ENCODE measurements around the gene PLA2G2C.
"Not testable (repeated sequence)": the region's sequence is repeated elsewhere in the genome, so short reads cannot be mapped to it uniquely, and the experiment has no call there.

PLA2G2C gene, protein sequence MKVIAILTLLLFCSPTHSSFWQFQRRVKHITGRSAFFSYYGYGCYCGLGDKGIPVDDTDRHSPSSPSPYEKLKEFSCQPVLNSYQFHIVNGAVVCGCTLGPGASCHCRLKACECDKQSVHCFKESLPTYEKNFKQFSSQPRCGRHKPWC

DNA sequence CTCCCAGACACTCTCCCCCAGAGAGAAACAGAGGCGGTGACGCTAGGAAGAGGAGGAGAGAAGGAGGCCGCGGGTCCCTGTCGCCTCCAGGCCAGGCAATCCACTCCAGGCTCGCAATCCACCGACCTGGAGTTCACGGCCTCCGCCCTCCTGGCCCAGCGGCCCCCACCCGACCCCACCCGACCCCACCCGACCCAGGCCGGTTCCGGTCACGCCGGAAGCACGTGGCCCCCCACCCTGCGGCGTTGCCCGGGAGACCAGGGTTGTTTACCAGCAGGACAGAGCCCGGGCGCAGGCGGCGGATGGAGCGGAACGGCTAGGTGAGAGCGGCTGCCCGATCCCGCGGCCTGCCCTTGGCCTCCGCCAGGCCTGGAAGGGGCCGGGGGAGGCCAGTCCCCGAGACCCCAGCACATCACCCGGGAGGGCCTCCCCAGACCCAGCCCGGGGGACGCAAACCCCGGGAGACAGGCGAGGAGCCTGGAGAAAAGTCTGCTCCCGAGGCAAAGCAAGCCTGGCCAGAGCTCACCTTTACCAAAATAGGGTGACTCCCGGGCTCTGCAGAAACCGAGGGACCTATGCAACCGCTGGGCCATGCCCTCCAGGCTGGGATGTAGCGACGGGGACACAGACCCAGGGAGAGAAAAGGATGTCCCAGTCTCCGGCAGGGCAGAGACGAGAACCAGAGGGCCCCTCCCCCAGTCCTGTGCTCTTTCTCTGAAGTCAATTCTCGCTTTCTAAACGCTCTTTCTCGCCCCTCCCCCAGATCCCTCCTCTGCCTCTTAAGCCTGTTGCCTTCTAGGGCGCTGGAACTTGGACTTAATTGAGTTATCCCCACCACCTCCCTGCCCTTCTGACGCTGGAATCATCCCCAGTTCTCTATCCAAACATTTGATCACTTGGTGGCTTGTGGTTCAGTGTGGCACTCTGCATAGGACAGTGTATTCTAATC, at the start of gene PLA2G2C, which contains the start of gene UBXN10:
Gene PLA2G2C (minus strand): TSS at position 685 of the 949 bp plus-strand sequence. CDS start 9,155 bp downstream, outside the sequence.
Gene UBXN10 (plus strand): TSS at position 263 of the 949 bp plus-strand sequence. CDS start 4,466 bp downstream, outside the sequence.
- H3K4me1 Mint-ChIP-seq = peaks cover 15 to 28% of the 10 kb centered on the region in 2 donors

GRCh38 chr1:20234788-20235535, 48.6 kb upstream of the PLA2G2C start:
- H3K4me3 Mint-ChIP-seq = no peak overlapping the region
- no peaks in the 10 kb centered on the region for H3K4me1 Mint-ChIP-seq
- ATAC-seq (replicated peaks) (no peak), DNase-seq (no peak)
- H3K27ac Mint-ChIP-seq = no peak overlapping the region
- peaks cover 0 to 2% of the 10 kb centered on the region in 2 donors for H3K36me3 Mint-ChIP-seq
- H3K27me3 Mint-ChIP-seq = peaks cover 44 to 65% of the 10 kb centered on the region in 2 donors
- no peaks in the 10 kb centered on the region for H3K9me3 Mint-ChIP-seq

More for the DNA sequence above, at the start of gene PLA2G2C, which contains the start of gene UBXN10:
- ATAC-seq (replicated peaks) (peak; percentile 79 to 84), DNase-seq (peak; percentile 36)
- Mint-ChIP-seq H3K27ac (peak within 1 kb of the TSS; percentile 75), H3K27me3 (peaks cover 51 to 63% of the 10 kb centered on the region in 2 donors), H3K36me3 (peaks cover 3% of the 10 kb centered on the region in 2 donors), H3K4me3 (peak within 1 kb of the TSS; percentile 58 to 76), H3K9me3 (peaks cover 0 to 1% of the 10 kb centered on the region in 2 donors)

DNA sequence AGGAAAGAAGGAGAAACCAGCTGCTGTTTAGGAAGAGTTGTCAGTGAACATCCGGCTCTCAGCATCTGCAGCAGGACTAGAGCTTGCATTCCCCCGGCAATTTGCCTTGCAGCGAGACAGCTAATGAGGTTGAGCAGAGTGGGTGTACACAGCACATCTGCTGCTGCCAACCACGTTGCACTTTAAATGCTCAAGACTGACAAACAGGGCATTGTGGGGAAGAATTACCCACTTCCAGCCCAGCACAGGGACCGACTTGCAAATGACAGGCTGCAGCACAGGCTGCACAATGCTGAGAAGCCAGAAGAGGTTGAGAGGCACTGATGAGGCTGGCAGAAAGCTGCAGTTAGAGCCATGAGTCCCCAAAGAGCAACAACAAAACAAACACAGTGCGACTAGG, 47.5 kb upstream of the PLA2G2C start:
- DNase-seq (no peak), ATAC-seq (replicated peaks) (no peak)
- no peaks in the 10 kb centered on the region for H3K4me1 Mint-ChIP-seq
- peaks cover 0 to 2% of the 10 kb centered on the region in 2 donors for H3K36me3 Mint-ChIP-seq
- H3K9me3 Mint-ChIP-seq = no peaks in the 10 kb centered on the region
- H3K27me3 Mint-ChIP-seq = peaks cover 47 to 68% of the 10 kb centered on the region in 2 donors
- H3K4me3 Mint-ChIP-seq = no peak overlapping the region
- H3K27ac Mint-ChIP-seq = no peak overlapping the region

GRCh38 chr1:20233394-20233793, 47.1 kb upstream of the PLA2G2C start:
- peak; percentile 71 to 73 for ATAC-seq (replicated peaks)
- Mint-ChIP-seq H3K4me3 (no peak overlapping the region), H3K4me1 (no peaks in the 10 kb centered on the region), H3K27me3 (peaks cover 52 to 72% of the 10 kb centered on the region in 2 donors), H3K27ac (no peak overlapping the region), H3K36me3 (no peaks in the 10 kb centered on the region), H3K9me3 (no peaks in the 10 kb centered on the region)
- DNase-seq = no peak

DNA sequence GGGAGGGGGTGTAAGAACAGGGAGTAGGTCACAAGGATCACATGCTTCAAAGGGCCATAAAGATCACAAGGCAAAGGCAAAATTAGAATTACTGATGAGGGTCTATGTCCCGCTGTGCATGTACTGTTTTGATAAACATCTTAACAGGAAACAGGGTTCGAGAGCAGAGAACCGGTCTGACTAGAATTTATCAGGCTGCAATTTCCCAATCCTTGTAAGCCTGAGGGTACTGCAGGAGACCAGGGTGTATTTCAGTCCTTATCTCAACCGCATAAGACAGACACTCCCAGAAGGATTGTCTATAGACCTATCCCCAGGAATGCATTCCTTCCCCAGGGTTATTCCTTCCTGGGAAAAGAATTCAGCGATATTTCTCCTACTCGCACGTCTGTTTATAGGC, 46.2 kb upstream of the PLA2G2C start:
- H3K9me3 Mint-ChIP-seq; ATAC-seq (replicated peaks); H3K27ac Mint-ChIP-seq; H3K4me3 Mint-ChIP-seq; H3K36me3 Mint-ChIP-seq; DNase-seq; H3K4me1 Mint-ChIP-seq: not testable (repeated sequence)
- peaks cover 58 to 81% of the 10 kb centered on the region in 2 donors for H3K27me3 Mint-ChIP-seq

- Mint-ChIP-seq H3K4me1 (no peaks in the 10 kb centered on the region), H3K27me3 (peaks cover 61 to 76% of the 10 kb centered on the region in 2 donors), H3K27ac (no peak overlapping the region), H3K4me3 (no peak overlapping the region), H3K9me3 (peaks cover 1 to 3% of the 10 kb centered on the region in 2 donors), H3K36me3 (no peaks in the 10 kb centered on the region)
- no peak for DNase-seq
- ATAC-seq (replicated peaks) = no peak
These were observed 42.9 kb upstream of the PLA2G2C start for GRCh38 chr1:20229171-20229570.

DNA sequence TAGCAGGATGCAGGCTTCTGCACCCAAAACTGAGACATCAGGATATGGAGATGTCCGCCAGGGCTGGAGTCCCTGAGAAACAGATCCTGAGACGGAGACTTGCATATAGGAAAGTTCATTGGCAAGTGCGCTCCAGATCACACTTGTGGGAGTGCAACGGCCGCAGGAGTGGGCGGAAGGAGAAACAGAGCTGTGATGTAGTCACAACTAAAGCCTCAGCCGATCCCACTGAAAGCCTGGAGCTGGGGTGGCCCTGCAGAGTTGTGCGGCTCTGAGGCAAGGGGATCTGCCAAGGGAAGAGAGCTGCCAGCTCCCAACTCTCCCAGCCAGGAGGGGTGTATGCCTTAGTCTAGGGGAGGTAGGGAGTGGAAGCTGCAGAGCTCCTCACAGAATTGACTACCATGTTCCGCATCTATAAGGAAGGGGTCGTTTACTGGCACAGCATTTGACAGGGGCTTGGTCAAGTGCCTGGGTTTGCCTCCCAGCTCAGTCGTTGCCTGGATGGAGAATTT, 42.1 kb upstream of the PLA2G2C start:
- Mint-ChIP-seq H3K4me3 (no peak overlapping the region), H3K9me3 (peaks cover 1 to 3% of the 10 kb centered on the region in 2 donors), H3K36me3 (no peaks in the 10 kb centered on the region), H3K27ac (peak overlapping the region; percentile 52), H3K4me1 (no peaks in the 10 kb centered on the region), H3K27me3 (peaks cover 61 to 76% of the 10 kb centered on the region in 2 donors)
- DNase-seq = no peak
- ATAC-seq (replicated peaks) = no peak

GRCh38 chr1:20227704-20228103, 41.4 kb upstream of the PLA2G2C start:
- no peaks in the 10 kb centered on the region for H3K4me1 Mint-ChIP-seq
- peaks cover 61 to 76% of the 10 kb centered on the region in 2 donors for H3K27me3 Mint-ChIP-seq
- peaks cover 1 to 3% of the 10 kb centered on the region in 2 donors for H3K9me3 Mint-ChIP-seq
- DNase-seq (no peak), ATAC-seq (replicated peaks) (no peak)
- H3K4me3 Mint-ChIP-seq = no peak overlapping the region
- H3K36me3 Mint-ChIP-seq = no peaks in the 10 kb centered on the region
- no peak overlapping the region for H3K27ac Mint-ChIP-seq

DNA sequence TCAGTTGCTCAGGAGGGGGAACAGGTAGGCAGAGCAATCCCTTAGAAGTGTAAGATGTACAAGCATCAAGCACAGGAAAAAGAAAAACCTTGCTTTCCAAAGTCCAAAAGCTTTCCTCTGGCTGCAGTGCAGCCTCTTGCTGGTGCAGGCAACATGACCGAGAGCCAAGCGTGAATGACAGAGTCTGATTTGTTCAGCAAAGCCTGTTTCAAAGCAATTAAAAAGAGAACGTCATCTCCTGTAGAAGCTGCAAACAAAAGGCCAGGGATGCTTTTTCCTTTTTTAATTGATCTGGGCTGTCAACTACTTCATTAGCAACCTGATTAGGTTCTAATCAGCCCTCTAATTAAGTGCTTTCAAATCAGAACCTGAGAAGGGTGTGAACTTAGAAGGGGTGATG, 38.2 kb upstream of the PLA2G2C start:
- ATAC-seq (replicated peaks) (no peak), DNase-seq (no peak)
- H3K36me3 Mint-ChIP-seq = no peaks in the 10 kb centered on the region
- H3K27ac Mint-ChIP-seq = no peak overlapping the region
- no peaks in the 10 kb centered on the region for H3K4me1 Mint-ChIP-seq
- no peak overlapping the region for H3K4me3 Mint-ChIP-seq
- peaks cover 1 to 3% of the 10 kb centered on the region in 2 donors for H3K9me3 Mint-ChIP-seq
- H3K27me3 Mint-ChIP-seq = peaks cover 58 to 73% of the 10 kb centered on the region in 2 donors

DNA sequence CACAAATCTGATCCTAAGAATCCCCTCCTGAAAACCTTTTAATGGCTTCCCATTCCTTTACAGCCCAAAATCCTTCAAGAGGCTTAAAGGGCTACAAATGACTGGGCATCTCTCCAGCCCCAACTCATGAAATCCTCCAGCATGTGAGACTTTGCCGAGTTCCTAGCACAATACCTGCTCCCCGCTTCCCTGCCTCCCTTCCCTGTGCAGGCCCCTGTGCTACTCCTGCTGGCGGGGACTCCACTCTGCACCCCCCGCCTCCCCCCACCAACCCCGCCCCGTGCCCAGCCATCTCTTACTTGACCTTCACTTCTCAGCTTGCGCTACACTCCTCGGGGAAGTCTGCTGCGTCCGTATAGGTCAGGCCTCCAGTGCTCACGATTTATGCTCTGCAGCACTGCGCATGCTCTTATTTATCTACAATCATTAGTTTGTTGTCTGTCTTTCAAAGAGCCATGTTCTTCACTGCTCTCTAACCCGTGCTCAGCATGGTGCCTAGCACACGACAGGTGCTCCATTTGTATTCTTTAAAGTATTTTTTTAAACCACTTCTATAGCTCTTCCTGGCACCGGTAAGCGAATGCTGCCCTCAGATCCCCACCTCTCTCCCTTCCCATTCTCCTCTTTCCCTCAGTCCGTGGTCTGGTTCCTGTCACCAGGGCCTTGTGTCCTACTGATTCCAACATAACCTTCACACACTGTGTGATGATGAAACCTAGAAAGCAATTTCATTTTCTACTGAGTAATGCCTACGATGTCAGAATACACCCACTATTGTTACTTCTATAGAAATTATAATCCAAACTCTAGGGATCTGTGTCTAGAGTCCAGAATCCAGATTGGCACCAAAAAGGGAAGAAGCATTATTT, 37.5 kb upstream of the PLA2G2C start:
- H3K4me3 Mint-ChIP-seq = no peak overlapping the region
- no peaks in the 10 kb centered on the region for H3K4me1 Mint-ChIP-seq
- H3K9me3 Mint-ChIP-seq = peaks cover 1 to 3% of the 10 kb centered on the region in 2 donors
- H3K27me3 Mint-ChIP-seq = peaks cover 56 to 69% of the 10 kb centered on the region in 2 donors
- H3K27ac Mint-ChIP-seq = no peak overlapping the region
- no peaks in the 10 kb centered on the region for H3K36me3 Mint-ChIP-seq
- DNase-seq (no peak), ATAC-seq (replicated peaks) (no peak)

DNA sequence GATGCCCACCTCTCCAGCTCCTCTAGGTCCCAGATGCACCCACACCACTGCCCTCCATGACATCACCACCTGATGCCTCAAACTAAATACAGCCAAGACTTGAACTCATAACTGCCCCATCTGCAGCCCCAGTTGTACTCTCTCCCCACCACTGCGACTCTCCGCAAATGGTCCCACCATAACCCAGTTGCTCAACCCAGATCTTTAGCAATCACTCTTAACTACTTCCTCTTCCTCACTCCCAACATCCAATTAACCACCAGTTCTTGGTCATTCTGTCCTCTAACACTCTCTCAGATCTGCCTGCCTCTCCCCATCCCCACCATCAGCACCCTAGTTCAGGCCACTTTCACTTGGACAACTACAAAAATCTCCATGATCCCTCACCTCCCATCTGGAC, 36.8 kb upstream of the PLA2G2C start:
- Mint-ChIP-seq H3K4me3 (no peak overlapping the region), H3K36me3 (no peaks in the 10 kb centered on the region), H3K27me3 (peaks cover 50 to 62% of the 10 kb centered on the region in 2 donors), H3K4me1 (no peaks in the 10 kb centered on the region), H3K27ac (no peak overlapping the region), H3K9me3 (peaks cover 1 to 3% of the 10 kb centered on the region in 2 donors)
- ATAC-seq (replicated peaks) (no peak), DNase-seq (no peak)

DNA sequence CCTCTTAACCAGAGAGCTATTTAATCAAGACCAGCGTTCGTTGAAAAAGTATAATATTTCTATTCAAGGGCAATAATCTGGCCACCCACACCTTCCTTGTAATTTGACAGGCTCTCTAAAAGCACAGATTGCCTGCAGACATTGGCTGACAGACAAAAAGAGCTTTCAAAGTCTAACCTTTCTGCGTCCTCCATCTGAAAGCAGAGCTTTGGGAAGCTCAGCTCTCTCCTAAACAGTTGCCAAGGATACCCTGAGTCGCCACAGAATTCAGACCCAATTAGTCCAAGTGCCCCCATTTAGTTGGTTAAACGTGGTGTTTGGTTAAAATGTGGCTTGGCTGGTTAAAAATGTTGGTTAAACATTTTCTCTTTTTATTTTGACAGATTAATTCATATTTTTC, 33.7 kb upstream of the PLA2G2C start:
- ATAC-seq (replicated peaks) = no peak
- Mint-ChIP-seq H3K27me3 (peaks cover 31 to 54% of the 10 kb centered on the region in 2 donors), H3K36me3 (no peaks in the 10 kb centered on the region), H3K27ac (no peak overlapping the region), H3K4me1 (no peaks in the 10 kb centered on the region), H3K9me3 (no peaks in the 10 kb centered on the region), H3K4me3 (no peak overlapping the region)
- no peak for DNase-seq

GRCh38 chr1:20219053-20219452, 32.7 kb upstream of the PLA2G2C start:
- not testable (repeated sequence) for H3K36me3 Mint-ChIP-seq; H3K27ac Mint-ChIP-seq; H3K4me1 Mint-ChIP-seq; ATAC-seq (replicated peaks); DNase-seq; H3K9me3 Mint-ChIP-seq; H3K4me3 Mint-ChIP-seq
- H3K27me3 Mint-ChIP-seq = peaks cover 26 to 52% of the 10 kb centered on the region in 2 donors
